ENCODE measurements around the gene MDM4.

DNA sequence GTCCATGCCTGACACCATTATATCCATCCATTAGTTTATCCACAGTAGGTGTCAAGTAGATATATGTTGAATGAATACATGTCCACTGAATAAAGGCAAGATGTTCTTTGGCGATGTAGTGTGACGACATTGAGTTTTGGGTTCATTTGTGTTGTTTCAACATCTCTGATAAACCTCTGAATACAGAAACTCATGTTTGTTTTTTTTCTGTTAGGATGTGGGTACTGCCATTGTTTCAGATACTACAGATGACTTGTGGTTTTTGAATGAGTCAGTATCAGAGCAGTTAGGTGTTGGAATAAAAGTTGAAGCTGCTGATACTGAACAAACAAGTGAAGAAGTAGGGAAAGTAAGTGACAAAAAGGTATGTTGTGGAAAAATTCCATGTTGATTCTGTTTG is 28.1 kb downstream of the MDM4 start:
- no peak for TF ChIP-seq CTBP1 (IDR thresholded peaks at IDR 0.05; ENCODE audit: borderline replicate concordance)
- no peak for TF ChIP-seq L3MBTL2 (conservative IDR thresholded peaks at IDR 0.05)
- TF ChIP-seq SP1 (IDR thresholded peaks at IDR 0.05) = no peak
- TF ChIP-seq SUZ12 (IDR thresholded peaks at IDR 0.05) = no peak
- TF ChIP-seq, protein P1, sequence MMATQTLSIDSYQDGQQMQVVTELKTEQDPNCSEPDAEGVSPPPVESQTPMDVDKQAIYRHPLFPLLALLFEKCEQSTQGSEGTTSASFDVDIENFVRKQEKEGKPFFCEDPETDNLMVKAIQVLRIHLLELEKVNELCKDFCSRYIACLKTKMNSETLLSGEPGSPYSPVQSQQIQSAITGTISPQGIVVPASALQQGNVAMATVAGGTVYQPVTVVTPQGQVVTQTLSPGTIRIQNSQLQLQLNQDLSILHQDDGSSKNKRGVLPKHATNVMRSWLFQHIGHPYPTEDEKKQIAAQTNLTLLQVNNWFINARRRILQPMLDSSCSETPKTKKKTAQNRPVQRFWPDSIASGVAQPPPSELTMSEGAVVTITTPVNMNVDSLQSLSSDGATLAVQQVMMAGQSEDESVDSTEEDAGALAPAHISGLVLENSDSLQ (IDR thresholded peaks at IDR 0.05) = no peak
- no peak for TF ChIP-seq TARDBP (IDR thresholded peaks at IDR 0.05)
- no peak for TF ChIP-seq BHLHE40 (IDR thresholded peaks at IDR 0.05; ENCODE audit: borderline replicate concordance)
- TF ChIP-seq ARNT (IDR thresholded peaks at IDR 0.05) = no peak
- no peak for TF ChIP-seq ELF4 (IDR thresholded peaks at IDR 0.05)
